Measurements from ENCODE around the gene SYS1.

The SYS1 gene

DNA sequence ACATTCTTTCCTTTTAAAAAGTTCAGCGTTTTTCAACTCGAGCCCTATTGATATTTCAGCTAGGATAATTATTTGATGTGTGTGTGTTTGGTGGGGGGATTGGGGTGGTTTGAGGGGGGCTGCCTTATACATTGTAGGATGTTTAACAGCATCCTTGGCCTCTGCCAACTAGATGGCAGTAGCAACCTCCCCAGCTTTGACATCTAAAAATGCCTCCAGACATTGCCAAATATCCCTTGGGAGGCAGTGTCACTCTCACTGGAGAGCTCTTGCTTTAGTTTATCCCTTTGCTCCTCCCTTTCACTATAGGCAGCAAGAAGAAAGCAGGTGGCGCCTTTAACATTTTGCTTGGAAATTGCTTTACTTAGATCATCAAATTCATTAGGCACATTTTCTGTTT is 29.8 kb downstream of the SYS1 start:
- DNase-seq, result no peak

DNA sequence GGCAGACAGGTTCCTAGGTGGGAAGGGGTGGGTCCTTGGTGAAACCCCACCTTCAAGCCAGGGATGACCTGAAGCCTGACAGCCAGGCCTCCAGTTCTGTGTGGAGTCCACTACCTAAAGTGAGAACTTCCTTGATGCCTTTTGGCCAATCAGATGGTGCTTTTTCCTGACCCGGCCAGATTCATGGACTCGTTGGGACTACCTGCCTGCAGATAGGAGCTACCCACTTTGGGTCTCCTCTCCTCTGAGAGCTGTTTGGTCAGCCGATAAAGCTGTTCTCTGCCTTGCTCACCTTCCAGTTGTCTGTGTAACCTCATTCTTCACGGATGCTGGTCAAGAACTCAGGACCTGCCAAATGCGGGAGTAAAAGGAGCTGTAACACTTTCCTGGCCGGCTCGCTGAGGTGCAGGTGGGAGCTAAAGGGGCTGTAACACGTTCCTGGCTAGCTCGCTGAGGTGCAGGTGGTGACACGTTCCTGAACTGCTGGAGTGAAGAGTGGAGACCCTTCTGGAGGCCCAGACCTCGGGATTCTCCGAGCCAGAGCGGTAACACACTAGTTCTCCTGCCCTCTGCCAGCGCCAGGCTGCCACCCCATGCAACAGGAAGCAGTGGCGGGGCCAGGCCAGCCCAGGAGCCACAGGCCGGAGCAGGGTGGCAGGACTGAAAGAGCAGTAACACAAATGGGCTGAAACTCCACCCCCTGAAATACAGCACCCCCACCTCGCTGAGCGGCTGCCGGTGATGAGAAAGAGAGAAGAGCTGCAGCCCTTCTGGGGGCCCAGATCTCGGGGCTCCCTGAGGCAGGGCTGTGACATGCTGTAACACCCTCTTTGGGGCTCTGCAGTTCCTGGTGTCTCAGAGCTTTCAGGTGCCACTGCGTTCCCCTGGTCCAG is 31.5 kb downstream of the SYS1 start:
- DNase-seq, result no peak

DNA sequence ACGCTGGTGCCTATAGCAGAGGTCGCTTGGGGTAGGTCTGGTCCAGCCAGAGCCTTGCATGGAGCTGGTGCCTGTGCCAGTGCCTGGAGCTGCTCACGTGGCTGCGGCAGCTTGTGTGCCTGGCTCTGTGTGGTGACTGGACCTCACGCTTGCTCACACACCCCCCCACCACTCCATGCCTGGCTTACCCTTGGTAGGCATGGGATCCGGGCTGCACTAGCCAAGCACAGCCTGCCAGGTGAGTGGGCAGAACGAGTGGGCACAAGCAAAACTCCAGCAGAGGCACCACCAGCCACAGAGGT is 32.1 kb downstream of the SYS1 start:
- no peak for DNase-seq

GRCh38 chr20:45399018-45399417 is 36.1 kb downstream of the SYS1 start:
- DNase-seq, result no peak

DNA sequence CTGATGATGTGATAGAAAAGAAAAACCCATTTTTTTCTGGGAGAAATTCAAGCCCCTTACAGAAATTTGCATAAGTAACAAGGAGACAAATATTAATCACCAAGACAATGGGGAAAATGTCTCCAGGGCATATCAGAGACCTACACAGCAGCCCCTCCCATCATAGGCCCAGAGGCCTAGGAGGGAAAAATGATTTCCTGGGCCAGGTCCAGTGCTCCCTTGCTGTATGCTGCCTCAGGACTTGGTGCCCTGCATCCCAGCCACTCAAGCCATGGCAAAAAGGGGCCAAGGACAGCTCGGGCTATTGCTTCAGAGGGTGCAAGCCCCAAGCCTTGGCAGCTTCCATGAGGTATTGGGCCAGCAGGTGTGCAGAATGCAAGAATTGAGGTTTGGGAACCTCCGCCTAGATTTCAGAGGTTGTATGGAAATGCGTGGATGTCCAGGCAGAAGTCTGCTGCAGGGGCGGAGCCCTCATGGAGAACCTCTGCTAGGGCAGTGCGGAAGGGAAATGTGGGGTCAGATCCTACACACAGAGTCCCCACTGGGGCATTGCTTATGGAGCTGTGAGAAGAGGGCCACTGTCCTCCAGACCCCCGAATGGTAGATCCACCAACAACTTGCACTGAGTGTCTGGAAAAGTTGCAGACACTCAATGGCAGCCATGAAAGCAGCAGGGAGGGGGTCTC is 37.5 kb downstream of the SYS1 start:
- DNase-seq, result no peak

DNA sequence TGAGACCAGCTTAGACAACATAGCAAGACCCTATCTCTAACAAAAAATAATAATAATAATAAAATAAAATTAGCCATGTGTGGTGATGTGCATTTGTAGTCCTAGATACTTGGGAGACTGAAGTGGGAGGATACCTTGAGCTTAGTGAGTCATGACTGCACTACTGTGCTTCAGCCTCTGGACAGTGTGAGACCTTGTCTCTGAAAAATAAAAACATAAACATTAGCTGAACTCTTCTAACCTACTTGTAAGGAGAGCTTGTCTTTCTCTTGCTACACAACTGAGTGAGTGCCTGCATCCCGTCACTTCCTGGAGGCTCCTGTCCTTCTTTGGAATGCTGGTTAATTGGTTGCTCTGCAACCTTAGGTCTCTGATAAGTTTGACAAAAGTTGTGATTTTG is 40.0 kb downstream of the SYS1 start:
- DNase-seq, result no peak

DNA sequence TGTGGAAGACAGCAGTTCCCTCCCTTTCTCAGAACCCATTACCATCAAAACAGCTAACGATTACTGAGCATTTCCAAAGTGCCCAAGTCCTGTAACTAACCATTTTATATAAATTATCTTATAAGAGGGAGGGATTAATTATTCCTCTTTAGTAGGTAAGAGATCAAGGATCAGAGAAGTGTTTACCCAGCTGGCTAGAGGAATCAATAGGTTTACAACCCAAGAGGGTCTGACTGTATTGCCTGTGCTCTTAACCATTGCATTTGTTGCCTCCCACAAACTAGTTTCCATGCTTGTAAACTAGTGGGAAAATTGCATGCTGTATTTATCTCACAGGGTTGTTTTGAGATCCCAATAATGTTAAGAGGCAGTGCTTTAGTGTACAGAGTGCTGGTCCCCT is 41.5 kb downstream of the SYS1 start:
- DNase-seq, result no peak

DNA sequence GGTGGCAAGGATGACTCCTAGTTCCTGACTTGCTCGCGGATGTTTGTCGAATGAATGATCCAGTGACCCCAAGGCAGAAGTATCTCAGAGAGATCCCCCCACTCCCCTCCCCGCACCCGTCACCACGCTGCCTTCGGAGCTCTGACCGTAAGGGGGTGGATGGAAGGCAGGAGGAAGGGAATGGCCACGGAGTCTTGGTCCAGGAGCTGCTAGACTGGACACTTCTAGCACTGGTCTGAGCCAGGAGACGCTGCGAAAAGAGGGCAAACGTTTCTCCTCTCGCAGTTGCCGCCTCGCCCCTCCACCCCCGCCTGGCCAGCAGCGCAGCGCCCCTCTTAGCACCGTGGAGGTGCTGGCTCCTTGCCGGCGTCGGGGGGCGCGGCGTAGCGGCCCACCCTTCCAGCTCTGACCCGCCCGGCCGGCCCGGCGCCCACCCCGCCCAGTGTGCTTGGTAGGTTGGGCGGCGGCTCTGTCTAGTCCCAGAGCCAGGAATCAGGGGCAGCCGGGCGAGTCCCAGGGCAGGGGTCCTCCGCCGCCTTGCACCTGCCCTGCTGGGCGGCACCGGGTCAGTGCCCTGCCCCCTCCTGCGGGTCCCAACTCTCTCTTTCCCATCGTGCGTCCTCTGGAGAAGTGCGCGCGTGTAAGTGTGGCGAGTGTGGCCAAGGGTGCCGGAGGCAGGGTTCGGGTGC is 42.8 kb downstream of the SYS1 start:
- DNase-seq, result no peak

- no peak for DNase-seq
These were observed 43.5 kb downstream of the SYS1 start for GRCh38 chr20:45406260-45407066.

DNA sequence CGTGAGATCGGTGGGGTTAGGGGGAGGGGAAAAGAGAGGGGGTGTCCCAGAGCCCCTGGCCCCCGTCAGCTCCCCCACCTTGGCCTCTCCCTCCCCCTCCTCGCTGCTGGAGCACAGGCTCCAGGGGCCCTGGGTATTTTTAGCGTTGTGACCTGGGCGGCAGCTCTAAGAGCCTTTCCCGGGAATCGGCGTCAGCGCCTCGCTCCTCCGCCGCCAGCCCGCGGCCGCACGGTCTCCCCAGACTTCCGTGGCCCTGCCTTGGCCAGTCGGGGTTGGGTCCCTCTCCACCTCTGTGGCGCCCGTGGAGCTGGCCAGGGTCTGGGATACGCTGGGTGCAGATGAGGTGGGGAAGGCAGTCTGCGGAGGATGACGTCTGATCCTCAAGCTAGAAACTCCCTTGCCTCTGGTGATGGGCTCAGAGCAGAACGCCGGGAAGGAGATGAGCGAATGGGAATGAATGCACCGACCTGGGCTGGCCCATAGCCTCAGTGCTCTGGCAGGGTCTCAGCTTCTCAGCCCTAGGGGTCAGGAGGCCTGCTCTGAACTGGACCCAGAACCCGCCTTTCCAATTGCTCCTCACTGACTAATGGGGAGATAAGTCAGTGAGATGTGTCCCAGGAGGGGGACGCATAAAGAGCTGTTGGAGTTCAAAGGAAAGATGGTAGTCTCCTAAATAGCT is 44.2 kb downstream of the SYS1 start:
- no peak for DNase-seq

- no peak for DNase-seq
These were observed 45.1 kb downstream of the SYS1 start, which contains the start of gene DBNDD2 for GRCh38 chr20:45407783-45408645. Gene DBNDD2 (plus strand): TSS chr20:45408289. CDS start chr20:45408468, 179 bp downstream.

DNA sequence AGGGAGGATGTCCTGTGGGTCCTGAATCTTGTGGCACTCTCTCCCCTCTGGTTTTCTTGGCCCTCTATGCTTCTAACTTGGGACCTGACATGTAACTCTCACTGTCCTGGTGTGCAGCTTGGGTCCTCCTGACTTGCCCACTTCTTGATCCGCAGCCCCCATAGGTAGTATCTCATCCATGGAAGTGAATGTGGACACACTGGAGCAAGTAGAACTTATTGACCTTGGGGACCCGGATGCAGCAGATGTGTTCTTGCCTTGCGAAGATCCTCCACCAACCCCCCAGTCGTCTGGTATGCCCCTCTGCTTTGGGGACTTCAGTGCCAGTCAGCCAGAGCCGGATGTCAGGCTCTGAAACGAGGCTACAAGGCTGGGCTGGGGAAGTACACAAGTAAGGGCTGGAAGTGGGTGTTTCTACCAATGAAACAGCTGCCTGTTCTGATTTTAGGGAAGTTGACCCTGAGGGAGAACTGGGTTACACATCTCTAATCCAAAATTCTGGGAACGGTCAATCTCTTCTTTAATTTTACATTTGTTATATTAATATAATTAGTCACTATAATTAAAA is 45.8 kb downstream of the SYS1 start:
- DNase-seq, result no peak

DNA sequence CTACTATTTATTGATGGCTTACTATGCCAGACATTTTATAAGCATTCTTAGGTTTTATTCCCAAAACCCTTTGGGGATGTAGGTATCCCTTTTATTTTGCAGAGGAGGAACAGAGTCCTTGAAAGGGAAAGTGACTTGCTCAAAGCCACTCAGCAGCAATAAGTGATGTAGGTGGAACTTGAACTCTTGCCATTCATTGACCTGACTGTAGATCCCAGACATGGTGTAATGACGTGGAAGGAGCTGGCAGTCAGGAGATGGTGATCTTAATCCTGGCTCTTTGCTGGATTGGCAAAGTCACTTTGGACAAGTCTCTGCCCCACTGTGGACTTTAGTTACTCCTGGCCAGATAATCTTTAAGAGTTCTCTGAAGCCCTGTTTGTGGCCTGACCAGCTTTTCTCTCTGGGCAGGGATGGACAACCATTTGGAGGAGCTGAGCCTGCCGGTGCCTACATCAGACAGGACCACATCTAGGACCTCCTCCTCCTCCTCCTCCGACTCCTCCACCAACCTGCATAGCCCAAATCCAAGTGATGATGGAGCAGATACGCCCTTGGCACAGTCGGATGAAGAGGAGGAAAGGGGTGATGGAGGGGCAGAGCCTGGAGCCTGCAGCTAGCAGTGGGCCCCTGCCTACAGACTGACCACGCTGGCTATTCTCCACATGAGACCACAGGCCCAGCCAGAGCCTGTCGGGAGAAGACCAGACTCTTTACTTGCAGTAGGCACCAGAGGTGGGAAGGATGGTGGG is 46.7 kb downstream of the SYS1 start:
- no peak for DNase-seq

DNA sequence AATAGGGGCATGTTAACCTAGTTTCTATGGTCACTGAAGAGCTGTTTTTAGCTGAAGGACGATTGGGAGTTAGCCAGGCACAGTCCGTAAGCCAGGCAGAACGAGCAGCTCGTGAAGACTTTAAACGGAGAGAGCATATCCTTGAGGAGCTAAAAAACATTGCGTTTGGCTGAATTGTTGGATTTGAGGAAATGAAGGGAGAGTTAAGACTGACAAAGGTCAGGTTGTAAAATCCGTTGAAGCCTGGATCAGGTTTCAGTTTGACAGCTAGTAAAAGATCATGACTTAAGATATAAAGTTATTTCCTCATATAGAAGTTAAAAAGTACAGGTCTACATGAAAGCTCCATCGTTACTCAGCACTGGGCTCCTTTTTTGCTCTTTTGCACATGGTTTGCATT is 47.9 kb downstream of the SYS1 start:
- no peak for DNase-seq

DNA sequence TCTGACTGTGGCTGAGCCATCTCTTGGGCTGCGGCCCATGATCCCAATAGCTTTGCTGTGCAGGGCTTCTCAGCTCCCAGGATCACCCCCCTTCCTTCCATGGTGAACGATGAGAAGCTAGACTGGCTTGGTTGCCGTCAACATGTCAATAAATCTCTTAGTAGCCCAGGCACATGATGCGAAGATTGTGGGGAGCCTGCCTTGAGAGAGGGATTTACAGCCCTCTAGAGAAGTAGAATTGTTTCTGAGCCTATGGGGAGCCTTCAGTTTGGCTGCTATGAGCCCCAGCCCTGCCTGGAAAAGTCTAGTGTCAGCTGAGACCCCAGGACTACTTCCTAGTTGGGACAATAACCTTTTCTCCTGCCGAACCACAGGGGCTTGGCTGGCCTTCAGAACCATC is 49.7 kb downstream of the SYS1 start:
- no peak for DNase-seq

DNA sequence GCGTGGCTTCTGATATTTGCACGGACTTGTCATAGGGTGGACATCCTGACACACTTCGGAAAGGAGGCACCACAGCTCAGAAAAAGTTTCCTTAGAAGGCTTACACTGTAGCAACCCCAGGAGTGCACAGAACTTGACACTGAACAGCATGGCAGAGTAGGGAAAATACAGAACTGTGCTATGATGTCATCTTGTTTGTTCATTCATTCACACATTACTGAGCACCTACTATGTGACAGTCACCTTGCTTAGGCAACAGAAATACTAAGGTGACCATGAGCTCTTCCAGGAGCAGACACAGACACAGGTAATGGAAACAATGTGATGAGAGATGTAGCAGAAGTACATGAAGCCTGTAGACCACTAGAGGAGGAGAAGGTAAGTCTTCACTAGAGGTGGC is 50.5 kb downstream of the SYS1 start:
- DNase-seq, result no peak

- peak; percentile 88 for DNase-seq
These were observed 53.1 kb downstream of the SYS1 start, which contains the start of gene PIGT for GRCh38 chr20:45415822-45416637. Gene PIGT (plus strand): TSS chr20:45416141. CDS start chr20:45416157, 16 bp downstream.

DNA sequence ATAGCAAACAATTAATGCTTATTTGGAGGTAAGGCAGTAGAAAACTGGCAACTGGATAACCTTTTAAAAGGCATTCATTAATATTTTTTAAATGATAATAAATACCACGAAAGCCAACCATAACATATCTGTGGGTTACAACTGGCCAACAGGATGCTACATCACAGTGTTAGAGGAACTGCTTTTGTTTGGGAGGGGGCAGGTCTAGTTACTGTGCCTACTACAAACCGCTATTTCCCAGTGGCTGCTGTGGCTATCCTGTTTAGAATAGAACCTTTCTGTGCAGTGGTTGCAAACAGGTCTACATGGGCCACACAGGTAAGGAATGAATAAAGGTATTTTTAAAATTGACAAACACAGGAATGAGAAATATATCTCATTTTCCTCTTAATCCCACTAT is 54.0 kb downstream of the SYS1 start:
- DNase-seq, result no peak
